H9 (cell line): Measurements from ENCODE around the gene GPBP1L1. TPM values are rescaled to one million over a fixed set of nuclear protein-coding genes. Genes with fewer than 3 reads are reported as not detected.

ENCODE experiments used
- DNase-seq: peaks from one replicate; pipeline ENCODE4 v3.0.0-alpha.2; 2017
- H2AFZ ChIP-seq: one replicate; pipeline ENCODE4 v1.6.1; 2013; ENCODE audit warnings: mild to moderate bottlenecking, low read length, control low read depth, moderate library complexity
- H2AK5ac ChIP-seq: 2 replicates; pipeline ENCODE4 v1.6.1; 2013; ENCODE audit warnings: low read length, control low read depth, mixed read lengths; ENCODE audit not compliant: insufficient read length
- H2BK120ac ChIP-seq: one replicate; pipeline ENCODE4 v1.6.1; 2013; ENCODE audit warnings: low read depth, mild to moderate bottlenecking, low read length, control low read depth, inconsistent platforms; ENCODE audit not compliant: poor library complexity, severe bottlenecking
- H2BK12ac ChIP-seq: 2 replicates; pipeline ENCODE4 v1.6.1; 2013; ENCODE audit warnings: low read length, control low read depth, mixed read lengths, low read depth; ENCODE audit not compliant: insufficient read length
- H2BK15ac ChIP-seq: 2 replicates; pipeline ENCODE4 v1.6.1; 2013; ENCODE audit warnings: low read depth, low read length, control low read depth
- H2BK20ac ChIP-seq: one replicate; pipeline ENCODE4 v1.6.1; 2013; ENCODE audit warnings: low read depth, mild to moderate bottlenecking, low read length, control low read depth, inconsistent platforms; ENCODE audit not compliant: poor library complexity, severe bottlenecking
- H2BK5ac ChIP-seq: 2 replicates; pipeline ENCODE4 v1.6.1; 2013; ENCODE audit warnings: low read length, control low read depth, mixed read lengths; ENCODE audit not compliant: insufficient read length
- H3K14ac ChIP-seq: 2 replicates; pipeline ENCODE4 v1.6.1; 2013; ENCODE audit warnings: low read length, control low read depth; ENCODE audit not compliant: insufficient read depth
- H3K18ac ChIP-seq: 2 replicates; pipeline ENCODE4 v1.6.1; 2013; ENCODE audit warnings: low read depth, mild to moderate bottlenecking, mixed read lengths, low read length, control low read depth; ENCODE audit not compliant: insufficient read length
- H3K23ac ChIP-seq: 2 replicates; pipeline ENCODE4 v1.6.1; 2013; ENCODE audit warnings: low read length, control low read depth, mixed read lengths, low read depth; ENCODE audit not compliant: insufficient read length
- H3K23me2 ChIP-seq: 2 replicates; pipeline ENCODE4 v1.6.1; 2013; ENCODE audit warnings: low read depth, mild to moderate bottlenecking, mixed read lengths, low read length, control low read depth; ENCODE audit not compliant: insufficient read length, poor library complexity, severe bottlenecking
- H3K27ac ChIP-seq: 2 replicates; pipeline ENCODE4 v1.5.1; 2013; ENCODE audit warnings: low read length, control low read depth, mixed read lengths, low read depth; ENCODE audit not compliant: insufficient read length
- H3K27me3 ChIP-seq: 2 replicates; pipeline ENCODE4 v1.6.1; 2013; ENCODE audit warnings: low read length, control low read depth, inconsistent platforms; ENCODE audit not compliant: insufficient read depth
- H3K4ac ChIP-seq: 2 replicates; pipeline ENCODE4 v1.6.1; 2013; ENCODE audit warnings: low read depth, mild to moderate bottlenecking, control low read depth, inconsistent platforms, low read length, moderate library complexity
- H3K4me1 ChIP-seq: 2 replicates; pipeline ENCODE4 v1.6.1; 2013; ENCODE audit warnings: low read length, control low read depth, inconsistent platforms; ENCODE audit not compliant: insufficient read depth
- H3K4me2 ChIP-seq: 2 replicates; pipeline ENCODE4 v1.6.1; 2013; ENCODE audit warnings: low read length, control low read depth, mixed read lengths; ENCODE audit not compliant: insufficient read length, insufficient read depth
- H3K56ac ChIP-seq: 2 replicates; pipeline ENCODE4 v1.6.1; 2013; ENCODE audit warnings: low read depth, mild to moderate bottlenecking, mixed read lengths, low read length, control low read depth; ENCODE audit not compliant: insufficient read length
- H3K79me1 ChIP-seq: 2 replicates; pipeline ENCODE4 v1.6.1; 2013; ENCODE audit warnings: low read depth, mild to moderate bottlenecking, moderate library complexity, low read length, control low read depth, inconsistent platforms; ENCODE audit not compliant: insufficient read depth, poor library complexity, severe bottlenecking
- H3K79me2 ChIP-seq: 2 replicates; pipeline ENCODE4 v1.6.1; 2013; ENCODE audit warnings: low read length, control low read depth, inconsistent platforms; ENCODE audit not compliant: insufficient read depth
- H3K9ac ChIP-seq: 2 replicates; pipeline ENCODE4 v1.6.1; 2013; ENCODE audit warnings: low read length, control low read depth, mixed read lengths; ENCODE audit not compliant: insufficient read length; ENCODE audit errors: extremely low read depth
- H3K9me3 ChIP-seq: one replicate; pipeline ENCODE4 v1.6.1; 2013; ENCODE audit warnings: low read depth, low read length, inconsistent platforms; ENCODE audit not compliant: control insufficient read depth
- H3T11ph ChIP-seq: one replicate; pipeline ENCODE4 v1.6.1; 2013; ENCODE audit warnings: mild to moderate bottlenecking, low read length, control low read depth, inconsistent platforms
- H4K20me1 ChIP-seq: one replicate; pipeline ENCODE4 v1.6.1; 2013; ENCODE audit not compliant: control insufficient read depth, insufficient read length, insufficient read depth
- H4K5ac ChIP-seq: 2 replicates; pipeline ENCODE4 v1.6.1; 2013; ENCODE audit warnings: low read depth, mild to moderate bottlenecking, mixed read lengths, low read length, control low read depth; ENCODE audit not compliant: insufficient read length
- H4K8ac ChIP-seq: replicated peaks from 2 replicates; pipeline ENCODE4 v1.6.1; 2013; ENCODE audit warnings: low read length, control low read depth, mixed read lengths, low read depth; ENCODE audit not compliant: insufficient read length
- H4K91ac ChIP-seq: 2 replicates; pipeline ENCODE4 v1.6.1; 2013; ENCODE audit warnings: low read depth, mild to moderate bottlenecking, moderate library complexity, mixed read lengths, low read length, control low read depth; ENCODE audit not compliant: insufficient read length
- H3K27ac Mint-ChIP-seq, 3 experiments: 2 replicates in 2 of 3; 3 replicates in 1 of 3; pipeline ENCODE4 v1.8.0; 2020 to 2021; ENCODE audit warnings: mixed read lengths in 3 of 3, mild to moderate bottlenecking in 1 of 3, moderate library complexity in 1 of 3
- H3K27me3 Mint-ChIP-seq: 2 replicates; pipeline ENCODE4 v1.8.0; 2021; ENCODE audit warnings: low read depth, mild to moderate bottlenecking, moderate library complexity, mixed read lengths
- H3K36me3 Mint-ChIP-seq, 3 experiments: 2 replicates in 2 of 3; 3 replicates in 1 of 3; pipeline ENCODE4 v1.8.0; 2020 to 2021; ENCODE audit warnings: low read depth in 3 of 3, mixed read lengths in 3 of 3; ENCODE audit not compliant: insufficient read depth in 1 of 3
- H3K4me1 Mint-ChIP-seq, 2 experiments: 2 replicates each; pipeline ENCODE4 v1.8.0; 2020; ENCODE audit warnings: mixed read lengths in 2 of 2
- H3K4me3 Mint-ChIP-seq, 2 experiments: 2 replicates in 1 of 2; 3 replicates in 1 of 2; pipeline ENCODE4 v1.8.0; 2020 to 2021; ENCODE audit warnings: mild to moderate bottlenecking in 2 of 2, mixed read lengths in 2 of 2, moderate library complexity in 1 of 2
- H3K9me3 Mint-ChIP-seq, 2 experiments: 2 replicates in 1 of 2; 3 replicates in 1 of 2; pipeline ENCODE4 v1.8.0; 2020; ENCODE audit warnings: mild to moderate bottlenecking in 2 of 2, mixed read lengths in 2 of 2, moderate library complexity in 1 of 2
- WGBS: extraction: QIAGEN DNeasy Blood & Tissue Kit; methylation state at CpG from one replicate; pipeline ENCODE4 v1.1.7; 2013; ENCODE audit warnings: missing lambda C conversion rate, low lambda C conversion rate, mixed read lengths; ENCODE audit not compliant: insufficient read length; ENCODE audit errors: extremely low coverage; 5-methylcytosine and 5-hydroxymethylcytosine counted together
- total RNA-seq: library from RNA; stranded (reverse); gene quantifications from 2 replicates; pipeline ENCODE4 v1.2.1, GENCODE V29; 2021
- TF ChIP-seq, protein P1 (sequence below): fragments of 200-600 bp; sonication (generic); conservative IDR thresholded peaks from 3 replicates; pipeline ENCODE4 v1.8.0; 2021; ENCODE audit warnings: antibody characterized with exemption, mild to moderate bottlenecking

Gene GPBP1L1
- total RNA-seq, 1 experiment from 2014 or later: 115 TPM

DNA sequence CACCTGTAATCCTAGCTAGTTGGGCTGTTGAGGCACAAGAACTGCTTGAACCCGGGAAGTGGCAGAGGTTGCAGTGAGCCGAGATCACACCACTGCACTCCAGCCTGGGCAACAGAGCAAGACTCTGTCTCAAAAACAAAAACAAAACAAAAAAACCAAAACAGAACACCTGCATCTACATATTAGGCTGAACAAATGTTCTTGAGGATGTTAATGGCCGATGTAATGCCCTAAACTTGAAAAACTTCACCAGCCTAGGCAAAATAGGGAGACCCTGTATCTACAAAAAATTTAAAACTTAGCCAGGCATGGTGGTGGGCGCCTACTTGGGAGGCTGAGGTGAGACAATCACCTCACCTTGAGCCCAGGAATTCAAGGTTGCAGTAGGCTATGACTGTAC lies 17.8 kb downstream of the GPBP1L1 start:
- no peak overlapping the region for H3K4ac ChIP-seq
- H3K27me3 Mint-ChIP-seq: no peaks in the 10 kb centered on the region
- H2BK12ac ChIP-seq: no peak overlapping the region
- H3K4me1 Mint-ChIP-seq: peaks cover under 1 to 7% of the 10 kb centered on the region in 2 experiments; a peak in 3 of 4 replicates
- 0 out of 5 replicates have a peak, but pooled peaks cover 0 to 3% of the 10 kb centered on the region in 2 experiments for H3K9me3 Mint-ChIP-seq
- H4K91ac ChIP-seq: no peak overlapping the region
- WGBS: no CpG with 5 or more reads among the region's 4 CpGs
- no peak overlapping the region for H3K23ac ChIP-seq
- H3K4me1 ChIP-seq: no peaks in the 10 kb centered on the region
- no peaks in the 10 kb centered on the region for H3K27me3 ChIP-seq
- H2AFZ ChIP-seq: no peak overlapping the region
- H4K20me1 ChIP-seq: no peaks in the 10 kb centered on the region
- peaks cover 14% of the 10 kb centered on the region for H3K79me1 ChIP-seq
- H3K9me3 ChIP-seq: no peaks in the 10 kb centered on the region
- H3K36me3 Mint-ChIP-seq: peaks cover 10 to 16% (median 14%) of the 10 kb centered on the region in 3 experiments
- no peak overlapping the region for H3K18ac ChIP-seq
- H3K14ac ChIP-seq: no peak overlapping the region
- no peaks in the 10 kb centered on the region for H3K23me2 ChIP-seq
- no peak overlapping the region for H3K4me3 Mint-ChIP-seq
- no peak overlapping the region for H3K9ac ChIP-seq
- no peak overlapping the region for H2BK20ac ChIP-seq
- H2BK120ac ChIP-seq: no peak overlapping the region
- no peak overlapping the region for H4K5ac ChIP-seq
- no peak overlapping the region for H3K27ac ChIP-seq
- no peak overlapping the region for H4K8ac ChIP-seq
- H3K4me2 ChIP-seq: no peak overlapping the region
- peaks cover 62% of the 10 kb centered on the region for H3K79me2 ChIP-seq
- H2BK15ac ChIP-seq: no peak overlapping the region
- DNase-seq: no peak
- no peak overlapping the region for H2AK5ac ChIP-seq
- H3K56ac ChIP-seq: no peak overlapping the region
- TF ChIP-seq, protein P1, sequence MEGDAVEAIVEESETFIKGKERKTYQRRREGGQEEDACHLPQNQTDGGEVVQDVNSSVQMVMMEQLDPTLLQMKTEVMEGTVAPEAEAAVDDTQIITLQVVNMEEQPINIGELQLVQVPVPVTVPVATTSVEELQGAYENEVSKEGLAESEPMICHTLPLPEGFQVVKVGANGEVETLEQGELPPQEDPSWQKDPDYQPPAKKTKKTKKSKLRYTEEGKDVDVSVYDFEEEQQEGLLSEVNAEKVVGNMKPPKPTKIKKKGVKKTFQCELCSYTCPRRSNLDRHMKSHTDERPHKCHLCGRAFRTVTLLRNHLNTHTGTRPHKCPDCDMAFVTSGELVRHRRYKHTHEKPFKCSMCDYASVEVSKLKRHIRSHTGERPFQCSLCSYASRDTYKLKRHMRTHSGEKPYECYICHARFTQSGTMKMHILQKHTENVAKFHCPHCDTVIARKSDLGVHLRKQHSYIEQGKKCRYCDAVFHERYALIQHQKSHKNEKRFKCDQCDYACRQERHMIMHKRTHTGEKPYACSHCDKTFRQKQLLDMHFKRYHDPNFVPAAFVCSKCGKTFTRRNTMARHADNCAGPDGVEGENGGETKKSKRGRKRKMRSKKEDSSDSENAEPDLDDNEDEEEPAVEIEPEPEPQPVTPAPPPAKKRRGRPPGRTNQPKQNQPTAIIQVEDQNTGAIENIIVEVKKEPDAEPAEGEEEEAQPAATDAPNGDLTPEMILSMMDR: no peak
- no peak overlapping the region for H3K27ac Mint-ChIP-seq
- no peak overlapping the region for H3T11ph ChIP-seq
- H2BK5ac ChIP-seq: no peak overlapping the region
